Fibroblast of skin of right biceps (primary cell): ENCODE results near the gene DCAKD.

Experiments used
- DNase-seq: peaks from one replicate; pipeline ENCODE4 v3.0.0-alpha.2; 2013

DCAKD gene

DNA sequence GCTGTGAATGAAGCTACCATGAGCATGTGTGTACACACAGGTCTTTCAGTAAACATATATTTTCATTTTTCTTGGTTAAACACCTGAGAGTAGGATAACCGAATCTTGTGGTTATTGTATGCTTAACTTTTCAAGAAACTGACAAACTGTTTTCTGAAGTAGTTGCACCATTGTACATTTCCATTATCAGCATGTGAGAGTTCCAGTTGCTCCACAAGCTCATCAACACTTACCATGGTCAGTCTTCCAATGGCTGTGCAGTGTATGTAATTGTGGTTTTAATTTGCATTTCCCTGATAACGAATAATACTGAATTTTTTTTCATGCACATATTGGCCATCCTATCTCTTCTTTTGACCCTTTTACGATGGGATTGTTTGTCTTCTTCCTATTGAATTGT lies 52.0 kb downstream of the DCAKD start:
- no peak for DNase-seq

DNA sequence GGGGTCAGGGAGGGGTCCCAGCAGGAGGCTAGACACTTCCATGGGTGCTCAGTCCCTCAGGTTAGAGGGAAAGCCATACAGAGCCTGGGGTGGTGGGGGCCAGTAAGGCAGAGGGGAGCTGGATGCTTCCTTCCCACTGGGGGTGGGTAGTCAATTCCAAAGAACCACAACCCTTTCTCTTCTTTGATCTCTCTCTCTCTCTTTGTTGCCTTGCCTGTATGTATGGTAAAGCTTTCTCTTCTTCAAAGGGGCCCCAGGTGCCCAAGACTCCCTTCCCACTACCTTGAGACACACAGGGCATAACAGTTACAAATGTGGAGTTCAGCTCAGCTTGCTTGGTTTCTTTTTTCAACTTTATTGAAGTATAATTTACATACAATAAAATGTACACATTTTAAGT lies 52.8 kb downstream of the DCAKD start:
- DNase-seq = no peak

- peak; percentile 35 for DNase-seq
Measured at GRCh38 chr17:44997733-44998520, 53.5 kb downstream of the DCAKD start.

DNA sequence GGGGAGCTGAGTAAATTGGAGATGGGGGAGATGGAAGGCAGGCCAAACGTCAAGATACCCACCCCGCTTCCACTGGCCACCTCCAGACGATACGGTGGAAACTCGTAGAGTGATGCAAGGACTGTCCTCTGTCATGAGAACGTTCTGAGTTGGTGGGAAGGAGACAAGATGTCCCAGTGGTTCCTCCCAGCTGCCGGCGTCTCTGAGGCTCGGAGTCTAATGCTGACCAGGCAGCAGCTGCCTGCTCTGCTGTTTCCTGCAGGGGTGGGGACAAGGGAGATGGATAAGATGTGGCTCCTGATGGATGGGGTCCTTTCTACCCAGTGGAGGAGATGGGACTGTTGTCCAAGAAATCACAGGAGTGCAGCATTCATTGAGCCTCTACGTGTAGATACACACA lies 55.1 kb downstream of the DCAKD start:
- DNase-seq = no peak

- no peak for DNase-seq
Measured at GRCh38 chr17:44995436-44996001, 55.9 kb downstream of the DCAKD start.

DNA sequence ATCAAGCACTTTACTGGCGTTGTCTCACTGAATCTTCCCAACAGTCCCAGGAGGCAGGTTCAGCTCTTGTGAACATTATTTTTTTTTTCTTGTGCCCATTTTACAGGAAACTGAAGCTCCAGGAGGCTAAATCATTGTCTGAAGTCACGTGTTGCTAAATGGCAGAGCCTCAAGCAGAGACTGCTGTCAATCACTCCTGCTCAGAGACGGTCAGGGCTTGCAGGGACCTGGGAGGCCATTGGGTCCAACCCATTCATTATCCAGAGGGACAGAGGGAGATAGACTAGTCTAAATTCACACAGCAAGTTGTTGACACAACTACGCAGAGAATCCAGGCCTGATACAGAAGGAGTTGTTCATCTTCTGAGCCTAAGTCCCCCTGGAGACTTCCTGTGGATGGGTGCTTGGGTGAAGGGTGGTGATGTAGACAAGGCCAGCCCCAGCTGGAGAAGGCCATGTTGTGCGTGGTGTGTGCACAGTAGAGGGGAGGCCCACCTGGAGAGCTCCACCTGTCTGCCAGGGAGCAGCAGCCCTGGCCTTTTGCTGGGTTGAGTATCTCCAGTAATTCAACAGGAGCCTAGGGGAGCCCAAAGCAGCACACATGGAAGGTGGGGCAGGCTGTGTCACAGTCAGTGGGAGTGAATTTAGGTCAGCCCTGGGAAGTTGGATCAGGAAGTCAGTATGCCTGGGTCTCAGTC lies 59.0 kb downstream of the DCAKD start:
- DNase-seq = no peak

DNA sequence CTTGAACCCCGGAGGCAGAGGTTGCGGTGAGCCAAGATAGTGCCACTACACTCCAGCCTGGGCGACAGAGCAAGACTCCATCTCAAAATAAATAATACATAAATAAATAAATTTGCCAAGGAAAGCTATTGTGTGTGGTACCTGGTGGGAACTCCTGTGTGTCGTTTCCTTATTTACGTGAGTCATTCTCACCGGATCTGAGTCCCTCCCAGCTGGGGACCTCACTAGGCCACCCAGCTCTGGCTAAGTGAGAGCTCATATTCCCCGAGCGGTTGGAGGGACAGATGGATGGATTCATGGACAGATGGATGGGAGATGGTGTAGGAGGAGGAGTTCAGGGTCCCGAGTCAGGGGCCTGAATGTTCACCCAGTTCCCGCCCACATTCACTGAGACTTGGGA lies 60.4 kb downstream of the DCAKD start:
- no peak for DNase-seq

DNA sequence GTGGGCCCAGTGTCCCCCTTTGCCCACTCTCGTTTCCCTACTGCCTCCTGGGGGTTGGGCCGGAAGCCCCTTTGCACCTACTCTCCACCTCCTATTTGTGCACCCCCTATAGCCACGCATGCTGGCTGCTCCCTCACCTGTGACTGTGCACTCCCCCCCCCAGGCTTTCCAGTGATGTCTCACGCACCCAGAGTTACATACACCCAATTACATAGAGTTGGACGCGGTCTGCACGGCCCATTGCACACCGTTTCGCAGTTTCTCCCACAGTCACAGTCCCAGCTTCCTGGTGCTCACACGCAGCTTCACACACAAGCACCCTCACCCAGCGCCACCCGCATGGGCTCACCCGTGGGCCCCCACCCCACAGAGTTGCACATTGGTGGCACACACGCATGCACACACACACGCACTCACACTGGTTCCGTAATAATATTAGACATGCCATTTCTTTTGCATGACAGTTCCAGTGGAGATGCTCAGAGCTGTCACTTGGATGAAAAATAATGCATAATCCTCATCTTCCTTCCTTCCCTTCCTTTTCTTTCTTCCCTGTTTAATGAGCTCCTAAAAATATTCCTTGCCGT lies 61.8 kb downstream of the DCAKD start:
- no peak for DNase-seq

DNA sequence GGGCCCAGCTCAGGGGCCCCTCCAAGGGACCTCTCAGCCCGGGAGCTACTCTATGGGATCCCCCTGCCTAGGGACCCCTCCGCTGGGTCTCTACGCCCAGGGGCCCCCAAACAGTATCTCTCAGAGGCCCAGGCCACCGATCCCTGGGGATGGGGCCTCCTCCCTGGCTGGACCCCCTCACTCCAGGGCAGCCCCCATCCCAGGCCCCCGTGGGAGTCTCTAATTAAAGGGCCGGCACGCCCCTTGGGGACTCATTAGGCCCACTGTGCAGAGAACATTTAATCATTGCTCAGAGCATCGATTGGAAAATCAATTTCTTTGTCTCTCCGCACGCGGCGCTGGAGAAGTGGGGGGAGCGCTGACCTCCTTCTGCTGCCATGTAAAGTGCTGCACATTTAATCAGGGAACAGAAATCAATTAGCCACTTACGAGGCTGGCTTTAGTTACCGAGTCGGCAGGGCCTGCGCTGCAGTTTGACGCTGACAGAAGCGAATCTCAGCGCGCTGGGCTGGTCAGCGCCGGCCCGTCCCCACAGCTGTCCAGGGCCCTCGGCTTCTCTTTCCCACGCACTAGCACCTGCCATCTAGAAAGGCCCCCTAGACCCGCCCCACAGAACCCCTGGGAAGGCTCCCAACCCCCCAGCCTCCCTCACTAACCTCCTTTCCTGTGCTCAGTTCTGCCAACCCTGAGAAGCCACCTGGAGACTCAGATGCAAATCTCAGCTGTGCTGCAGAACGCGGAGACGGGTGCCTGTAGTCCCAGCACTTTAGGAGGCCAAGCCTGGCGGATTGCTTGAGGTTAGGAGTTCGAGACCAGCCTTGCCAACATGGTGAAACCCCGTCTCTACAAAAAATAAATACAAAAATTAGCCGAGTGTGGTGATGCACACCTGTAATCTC lies 63.1 kb downstream of the DCAKD start:
- no peak for DNase-seq

GRCh38 chr17:44983563-44983962 lies 67.9 kb downstream of the DCAKD start:
- no peak for DNase-seq

GRCh38 chr17:44982113-44982702 lies 69.2 kb downstream of the DCAKD start:
- DNase-seq = no peak

GRCh38 chr17:44981221-44981968 lies 70.0 kb downstream of the DCAKD start:
- DNase-seq = no peak

DNA sequence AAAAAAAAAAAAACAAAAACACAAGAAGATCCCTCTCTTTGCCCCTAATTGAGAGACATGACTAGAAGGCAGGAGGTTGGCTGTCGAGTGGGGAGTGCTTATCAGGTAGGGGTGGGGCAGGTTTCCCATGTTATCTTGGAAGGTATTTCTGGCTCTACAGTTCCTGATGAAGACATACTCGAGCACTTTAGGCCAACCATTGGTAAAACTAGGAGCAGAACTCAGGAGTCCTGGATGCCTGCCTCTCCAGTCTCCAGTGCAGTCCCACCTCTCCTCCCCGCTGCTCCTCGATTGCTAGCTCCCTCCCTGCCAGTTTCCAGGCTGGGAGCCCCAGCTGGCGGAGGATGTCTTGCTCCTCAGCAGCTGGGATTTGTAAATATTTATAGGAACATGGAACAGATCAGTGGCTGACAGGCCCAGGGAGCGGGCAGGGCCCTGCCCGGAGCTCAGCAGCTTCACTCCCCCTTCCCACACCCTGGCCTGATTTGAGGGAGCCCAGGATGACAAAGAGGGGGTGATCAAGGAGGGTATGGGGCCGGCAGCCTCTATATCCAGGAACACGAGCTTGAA lies 71.9 kb downstream of the DCAKD start:
- no peak for DNase-seq

DNA sequence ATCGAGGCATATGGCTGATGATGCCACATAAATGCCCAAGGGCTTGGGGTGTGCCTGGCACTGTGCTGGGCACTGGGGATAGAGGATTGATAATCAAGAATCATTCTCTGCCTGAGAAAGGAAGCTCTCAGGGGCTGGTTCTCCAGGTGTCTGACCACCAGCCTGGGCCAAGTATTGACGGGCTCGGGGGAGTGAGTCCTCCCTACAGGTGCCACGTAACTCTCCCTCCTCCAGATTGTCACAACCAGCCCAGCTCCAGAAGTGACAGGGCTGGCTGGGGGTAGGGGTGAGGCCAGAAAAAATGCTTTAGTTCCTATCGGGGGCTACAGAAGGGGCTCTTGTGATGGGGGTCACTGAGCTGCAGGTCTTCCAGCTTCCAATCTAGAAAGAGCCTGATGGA lies 72.6 kb downstream of the DCAKD start:
- DNase-seq = no peak

GRCh38 chr17:44977814-44978550 lies 73.5 kb downstream of the DCAKD start:
- no peak for DNase-seq

GRCh38 chr17:44977065-44977464 lies 74.4 kb downstream of the DCAKD start:
- DNase-seq = no peak

- DNase-seq = no peak
Measured at GRCh38 chr17:44976206-44976605, 75.2 kb downstream of the DCAKD start.
